Osteoblast (primary cell): Measurements from ENCODE around the gene STAT6. TPM values are rescaled to one million over a fixed set of nuclear protein-coding genes. Genes with fewer than 3 reads are reported as not detected.

ENCODE experiments used
- DNase-seq: peaks from one replicate; pipeline ENCODE4 v3.0.0; 2011; ENCODE audit warnings: low spot score, mixed read lengths; ENCODE audit not compliant: insufficient read length; ENCODE audit errors: missing footprints
- H2AFZ ChIP-seq: 2 replicates; pipeline ENCODE4 v1.6.0; 2011; ENCODE audit warnings: mild to moderate bottlenecking, low read length
- H3K27ac ChIP-seq: 2 replicates; pipeline ENCODE4 v1.5.1; 2011; ENCODE audit warnings: mild to moderate bottlenecking, low read depth, low read length, moderate library complexity
- H3K27me3 ChIP-seq: 2 replicates; pipeline ENCODE4 v1.6.0; 2012; ENCODE audit warnings: mild to moderate bottlenecking, control low read depth, inconsistent platforms, low read length, moderate library complexity; ENCODE audit not compliant: insufficient read depth
- H3K36me3 ChIP-seq: 2 replicates; pipeline ENCODE4 v1.5.1; 2011; ENCODE audit warnings: mild to moderate bottlenecking, low read length, control low read depth, moderate library complexity; ENCODE audit not compliant: insufficient read depth
- H3K4me1 ChIP-seq: 2 replicates; pipeline ENCODE4 v1.5.1; 2011; ENCODE audit warnings: mild to moderate bottlenecking, low read length, control low read depth, moderate library complexity; ENCODE audit not compliant: insufficient read depth
- H3K4me2 ChIP-seq: 2 replicates; pipeline ENCODE4 v1.6.0; 2011; ENCODE audit warnings: mild to moderate bottlenecking, low read length; ENCODE audit not compliant: insufficient read depth
- H3K4me3 ChIP-seq: fragments of 200-600 bp; sonication (generic); 3 replicates; pipeline ENCODE4 v1.5.1; 2012; ENCODE audit warnings: mild to moderate bottlenecking, low read length, inconsistent platforms; ENCODE audit not compliant: insufficient read depth
- H3K79me2 ChIP-seq: 2 replicates; pipeline ENCODE4 v1.6.0; 2012; ENCODE audit warnings: mild to moderate bottlenecking, low read length, control low read depth, inconsistent platforms; ENCODE audit not compliant: insufficient read depth
- H3K9me3 ChIP-seq: 2 replicates; pipeline ENCODE4 v1.5.1; 2011; ENCODE audit warnings: low read depth, low read length, control low read depth
- H4K20me1 ChIP-seq: 2 replicates; pipeline ENCODE4 v1.6.0; 2012; ENCODE audit warnings: mild to moderate bottlenecking, low read length, control low read depth; ENCODE audit not compliant: insufficient read depth
- CTCF ChIP-seq: IDR thresholded peaks from 2 replicates; pipeline ENCODE4 v1.5.1; 2011; ENCODE audit warnings: mild to moderate bottlenecking, low read depth, low read length, moderate library complexity; ENCODE audit errors: extremely low read depth
- total RNA-seq: library from RNA; depleted of rRNA; stranded (reverse); fragments of >200 nt; gene quantifications from 2 replicates; pipeline ENCODE4 v1.2.3, GENCODE V29; 2012

The STAT6 gene
- total RNA-seq, 1 donor: 167 TPM

GRCh38 chr12:57104292-57104910 is 6.8 kb downstream of the STAT6 start:
- peak; percentile 43 for DNase-seq
- Histone ChIP-seq H3K79me2 (peaks cover 20% of the 10 kb centered on the region), H2AFZ (no peak overlapping the region), H3K4me1 (peaks cover 2% of the 10 kb centered on the region), H3K27me3 (no peaks in the 10 kb centered on the region), H3K9me3 (no peaks in the 10 kb centered on the region), H4K20me1 (peaks cover 14% of the 10 kb centered on the region), H3K27ac (no peak overlapping the region), H3K36me3 (peaks cover 55% of the 10 kb centered on the region), H3K4me2 (no peak overlapping the region), H3K4me3 (no peak overlapping the region)
- TF ChIP-seq CTCF: no peak

GRCh38 chr12:57103856-57104255 is 7.3 kb downstream of the STAT6 start:
- Histone ChIP-seq H3K27me3 (no peaks in the 10 kb centered on the region), H3K27ac (no peak overlapping the region), H4K20me1 (peaks cover 10% of the 10 kb centered on the region), H3K4me2 (no peak overlapping the region), H3K79me2 (peaks cover 17% of the 10 kb centered on the region), H3K4me1 (peaks cover 2% of the 10 kb centered on the region), H3K9me3 (no peaks in the 10 kb centered on the region), H3K36me3 (peaks cover 61% of the 10 kb centered on the region), H3K4me3 (no peak overlapping the region), H2AFZ (no peak overlapping the region)
- DNase-seq: peak; percentile 58
- TF ChIP-seq CTCF: no peak

DNA sequence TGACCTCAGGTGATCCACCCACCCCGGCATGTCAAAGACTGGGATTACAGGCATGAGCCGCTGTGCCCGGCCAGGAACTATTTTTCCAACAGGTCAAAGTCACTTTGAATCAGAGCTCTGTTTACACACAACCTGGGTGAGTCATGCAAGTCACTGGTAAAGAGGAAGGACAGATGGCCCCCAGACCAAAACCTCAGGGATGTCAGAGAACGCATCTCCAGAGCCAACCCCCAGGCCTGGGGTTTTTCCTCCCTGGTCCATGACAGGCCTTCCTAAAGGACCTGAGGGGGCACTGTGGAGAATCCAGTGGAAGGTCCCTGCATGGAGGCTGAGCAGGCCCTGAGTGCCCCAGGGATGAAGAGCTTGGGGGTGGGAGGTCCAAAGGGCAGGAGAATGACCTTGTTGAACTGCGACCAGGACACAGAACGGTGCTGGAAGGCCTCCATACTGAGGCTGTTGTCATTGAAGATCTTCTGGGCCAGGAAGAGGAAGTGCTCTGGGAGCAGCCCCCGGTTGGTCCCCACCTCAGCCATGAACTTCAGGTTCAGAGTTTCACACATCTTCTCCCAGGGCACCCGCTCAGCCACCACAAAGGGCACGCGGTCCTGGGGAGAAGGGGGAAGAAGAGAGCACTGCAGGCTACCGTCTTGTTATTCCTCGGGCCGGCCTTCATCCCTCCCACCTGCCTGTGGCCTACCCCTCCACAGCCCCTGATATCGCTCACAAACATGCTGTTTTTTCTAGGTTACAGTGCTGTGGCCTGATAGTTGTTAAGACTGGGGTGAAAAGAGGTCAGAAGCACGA is 9.1 kb downstream of the STAT6 start:
- peaks cover 16% of the 10 kb centered on the region for H3K4me1 ChIP-seq
- no peak for TF ChIP-seq CTCF
- peaks cover 66% of the 10 kb centered on the region for H3K36me3 ChIP-seq
- H3K27me3 ChIP-seq: no peaks in the 10 kb centered on the region
- H4K20me1 ChIP-seq: peaks cover 10% of the 10 kb centered on the region
- peaks cover 6% of the 10 kb centered on the region for H3K79me2 ChIP-seq
- H3K4me2 ChIP-seq: no peak overlapping the region
- no peak overlapping the region for H2AFZ ChIP-seq
- no peaks in the 10 kb centered on the region for H3K9me3 ChIP-seq
- H3K27ac ChIP-seq: peak overlapping the region; percentile 28
- DNase-seq: peak; percentile 60
- no peak overlapping the region for H3K4me3 ChIP-seq

- Histone ChIP-seq H3K4me1 (peaks cover 19% of the 10 kb centered on the region), H3K27me3 (no peaks in the 10 kb centered on the region), H3K4me3 (no peak overlapping the region), H3K36me3 (peaks cover 69% of the 10 kb centered on the region), H2AFZ (no peak overlapping the region), H3K4me2 (no peak overlapping the region), H3K79me2 (no peaks in the 10 kb centered on the region), H3K9me3 (no peaks in the 10 kb centered on the region), H4K20me1 (peaks cover 5% of the 10 kb centered on the region), H3K27ac (no peak overlapping the region)
- peak; percentile 0 for DNase-seq
- no peak for TF ChIP-seq CTCF
Measured at GRCh38 chr12:57099766-57100165, 11.4 kb downstream of the STAT6 start.
